OCI-LY3 (cell line): Measurements from ENCODE around the gene TBXA2R.

Source experiments
- H2AFZ ChIP-seq: fragments of 200-600, 300-600 bp; shearing (Covaris generic); 2 replicates; pipeline ENCODE4 v1.6.0; 2014; ENCODE audit warnings: antibody characterized with exemption, low read depth, low read length
- H3K27ac ChIP-seq: fragments of 200-600, 300-600 bp; sonication (generic); 2 replicates; pipeline ENCODE4 v1.5.1; 2014; ENCODE audit warnings: mild to moderate bottlenecking, low read length, moderate library complexity, mixed read lengths
- H3K27me3 ChIP-seq: fragments of 200-600, 300-600 bp; sonication (generic); 2 replicates; pipeline ENCODE4 v1.6.1; 2014; ENCODE audit warnings: low read depth, low read length, mixed read lengths
- H3K36me3 ChIP-seq: fragments of 200-600, 300-600 bp; sonication (generic); replicated peaks from 2 replicates; pipeline ENCODE3; 2014; ENCODE audit warnings: low read depth, low read length, mixed read lengths
- H3K4me1 ChIP-seq: fragments of 300-600, 200-600 bp; sonication (generic); 2 replicates; pipeline ENCODE4 v1.6.1; 2014; ENCODE audit warnings: low read length, mixed read lengths
- H3K4me2 ChIP-seq: fragments of 200-600, 300-600 bp; sonication (generic); 2 replicates; pipeline ENCODE4 v1.6.1; 2014; ENCODE audit warnings: low read length, mixed read lengths
- H3K4me3 ChIP-seq: fragments of 300-600, 200-600 bp; sonication (generic); 2 replicates; pipeline ENCODE4 v1.5.1; 2014; ENCODE audit warnings: antibody characterized with exemption, mild to moderate bottlenecking, low read length, moderate library complexity
- H3K79me2 ChIP-seq: fragments of 300-600, 200-600 bp; shearing (Covaris generic); 2 replicates; pipeline ENCODE4 v1.6.1; 2014; ENCODE audit warnings: mild to moderate bottlenecking, low read length, mixed read lengths
- H3K9ac ChIP-seq: fragments of 300-600, 200-600 bp; shearing (Covaris generic); 2 replicates; pipeline ENCODE4 v1.6.0; 2014; ENCODE audit warnings: mild to moderate bottlenecking, low read length, moderate library complexity
- H3K9me3 ChIP-seq: fragments of 200-600, 300-600 bp; shearing (Covaris generic); 2 replicates; pipeline ENCODE4 v1.6.1; 2014; ENCODE audit warnings: low read length, mixed read lengths; ENCODE audit not compliant: insufficient read depth
- H4K20me1 ChIP-seq: fragments of 200-600, 300-600 bp; sonication (generic); 2 replicates; pipeline ENCODE4 v1.6.1; 2016; ENCODE audit warnings: low read length, mixed read lengths; ENCODE audit not compliant: insufficient read depth
- EZH2phosphoT487 ChIP-seq: fragments of 200-600 bp; shearing (Covaris generic); IDR thresholded peaks from 2 replicates; pipeline ENCODE4 v1.6.1; 2018; ENCODE audit warnings: antibody characterized with exemption, mixed run types, low read depth
- TF ChIP-seq, protein P1 (sequence below): fragments of 200-600, 300-600 bp; sonication (generic); IDR thresholded peaks from 2 replicates; pipeline ENCODE4 v1.5.1; 2014; ENCODE audit warnings: antibody characterized with exemption, low read length, low read depth

The TBXA2R gene

GRCh38 chr19:3627351-3627723, 20.7 kb upstream of the TBXA2R start:
- Histone ChIP-seq H3K27ac (no peak overlapping the region), H3K27me3 (no peaks in the 10 kb centered on the region), H3K4me2 (peak overlapping the region; percentile 99), H3K4me3 (peak overlapping the region; percentile 93), H3K36me3 (peaks cover 13% of the 10 kb centered on the region), H4K20me1 (peaks cover 13% of the 10 kb centered on the region; the same call in 1 of the 2 replicates), H3K4me1 (peaks cover 12% of the 10 kb centered on the region), H3K79me2 (peaks cover 32% of the 10 kb centered on the region), H3K9me3 (no peaks in the 10 kb centered on the region), H3K9ac (peak overlapping the region; percentile 14; the same call in 1 of the 2 replicates), H2AFZ (peak overlapping the region; percentile 35; the same call in 1 of the 2 replicates)
- TF ChIP-seq, protein P1, sequence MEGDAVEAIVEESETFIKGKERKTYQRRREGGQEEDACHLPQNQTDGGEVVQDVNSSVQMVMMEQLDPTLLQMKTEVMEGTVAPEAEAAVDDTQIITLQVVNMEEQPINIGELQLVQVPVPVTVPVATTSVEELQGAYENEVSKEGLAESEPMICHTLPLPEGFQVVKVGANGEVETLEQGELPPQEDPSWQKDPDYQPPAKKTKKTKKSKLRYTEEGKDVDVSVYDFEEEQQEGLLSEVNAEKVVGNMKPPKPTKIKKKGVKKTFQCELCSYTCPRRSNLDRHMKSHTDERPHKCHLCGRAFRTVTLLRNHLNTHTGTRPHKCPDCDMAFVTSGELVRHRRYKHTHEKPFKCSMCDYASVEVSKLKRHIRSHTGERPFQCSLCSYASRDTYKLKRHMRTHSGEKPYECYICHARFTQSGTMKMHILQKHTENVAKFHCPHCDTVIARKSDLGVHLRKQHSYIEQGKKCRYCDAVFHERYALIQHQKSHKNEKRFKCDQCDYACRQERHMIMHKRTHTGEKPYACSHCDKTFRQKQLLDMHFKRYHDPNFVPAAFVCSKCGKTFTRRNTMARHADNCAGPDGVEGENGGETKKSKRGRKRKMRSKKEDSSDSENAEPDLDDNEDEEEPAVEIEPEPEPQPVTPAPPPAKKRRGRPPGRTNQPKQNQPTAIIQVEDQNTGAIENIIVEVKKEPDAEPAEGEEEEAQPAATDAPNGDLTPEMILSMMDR, result no peak
- no peak for TF ChIP-seq EZH2phosphoT487

DNA sequence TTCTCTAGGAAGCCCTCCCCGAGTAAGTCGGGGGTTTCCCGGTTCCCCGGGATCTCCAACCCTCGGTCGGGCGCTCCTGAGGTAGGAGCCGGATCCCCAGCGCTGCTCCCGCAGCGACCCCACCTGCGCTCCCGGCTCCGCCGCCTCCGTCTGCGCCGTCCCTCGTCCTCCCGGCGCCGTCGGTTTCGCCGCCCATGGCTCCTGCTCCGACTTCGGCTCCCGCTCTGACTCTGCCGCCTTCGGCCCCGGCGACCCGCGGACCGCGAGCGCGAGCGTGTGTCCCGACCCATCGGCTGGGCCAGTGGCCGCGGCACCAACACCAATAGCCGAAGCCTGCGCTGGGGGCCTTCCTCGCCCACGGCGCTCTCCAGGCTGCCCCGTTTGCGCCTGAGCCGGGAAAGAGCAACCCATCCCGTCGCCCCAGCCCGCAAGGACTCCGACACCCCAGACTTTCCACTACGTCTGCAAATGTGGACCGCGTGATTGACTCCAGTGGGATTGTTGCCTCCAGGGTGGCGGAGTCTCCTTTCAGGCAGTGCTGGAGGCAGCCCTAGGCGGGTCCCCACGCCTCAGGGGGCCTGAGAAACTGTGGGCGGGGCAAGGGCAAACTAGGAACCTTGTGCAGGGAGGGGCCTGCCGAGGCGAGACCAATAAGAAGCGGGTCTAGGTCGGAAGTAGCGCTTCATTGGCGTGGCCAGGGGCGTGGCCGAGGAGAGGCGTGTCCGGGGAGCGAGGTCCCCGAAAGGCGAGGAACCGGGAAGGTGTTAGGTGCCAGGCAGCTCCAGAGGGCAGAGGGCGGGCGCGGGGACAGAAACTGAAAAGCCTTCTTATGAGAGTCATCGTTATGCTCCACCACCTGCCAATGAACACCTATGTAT, 20.0 kb upstream of the TBXA2R start, which contains the start of gene CACTIN:
CACTIN (minus strand) TSS at position 318 of the 878 bp plus-strand sequence; CDS start at position 290, 28 bp downstream.
- Histone ChIP-seq H3K4me2 (peak within 1 kb of the TSS; percentile 99), H4K20me1 (peaks cover 13% of the 10 kb centered on the region; the same call in 1 of the 2 replicates), H3K9ac (peak within 1 kb of the TSS; percentile 76), H3K27ac (peak within 1 kb of the TSS; percentile 72), H3K4me3 (peak within 1 kb of the TSS; percentile 93), H3K9me3 (no peaks in the 10 kb centered on the region), H3K79me2 (peaks cover 32% of the 10 kb centered on the region), H3K4me1 (peaks cover 12% of the 10 kb centered on the region), H3K36me3 (peaks cover 15% of the 10 kb centered on the region), H2AFZ (peak within 1 kb of the TSS; percentile 35; the same call in 1 of the 2 replicates), H3K27me3 (no peaks in the 10 kb centered on the region)
- TF ChIP-seq, protein P1, result 0 out of 2 replicates have a peak, but pooled peaks have one; percentile 4
- no peak for TF ChIP-seq EZH2phosphoT487

GRCh38 chr19:3625996-3626472, 19.4 kb upstream of the TBXA2R start:
- Histone ChIP-seq H3K9me3 (no peaks in the 10 kb centered on the region), H3K4me2 (peak overlapping the region; percentile 99), H3K79me2 (peaks cover 32% of the 10 kb centered on the region), H3K27ac (0 out of 2 replicates have a peak overlapping the region, but pooled peaks have one; percentile 72), H2AFZ (no peak overlapping the region), H4K20me1 (peaks cover 13% of the 10 kb centered on the region; the same call in 1 of the 2 replicates), H3K9ac (peak overlapping the region; percentile 76), H3K27me3 (no peaks in the 10 kb centered on the region), H3K36me3 (peaks cover 16% of the 10 kb centered on the region), H3K4me1 (peaks cover 12% of the 10 kb centered on the region), H3K4me3 (peak overlapping the region; percentile 93)
- no peak for TF ChIP-seq EZH2phosphoT487
- TF ChIP-seq, protein P1, result no peak

GRCh38 chr19:3623716-3624115, 17.0 kb upstream of the TBXA2R start:
- Histone ChIP-seq H3K27ac (no peak overlapping the region), H4K20me1 (peaks cover 13% of the 10 kb centered on the region; the same call in 1 of the 2 replicates)

More at GRCh38 chr19:3623716-3624115, 17.0 kb upstream of the TBXA2R start:
- peaks cover 12% of the 10 kb centered on the region for H3K4me1 ChIP-seq
- H3K27me3 ChIP-seq, result no peaks in the 10 kb centered on the region
- H3K9ac ChIP-seq, result no peak overlapping the region
- H3K79me2 ChIP-seq, result peaks cover 32% of the 10 kb centered on the region
- H3K9me3 ChIP-seq, result no peaks in the 10 kb centered on the region
- no peak overlapping the region for H2AFZ ChIP-seq
- no peak overlapping the region for H3K4me2 ChIP-seq
- peaks cover 14% of the 10 kb centered on the region for H3K36me3 ChIP-seq
- TF ChIP-seq, protein P1, result no peak
- TF ChIP-seq EZH2phosphoT487, result no peak
- no peak overlapping the region for H3K4me3 ChIP-seq
